Osteoblast (primary cell): ENCODE measurements around the gene CPLX3. TPM values are rescaled to one million over a fixed set of nuclear protein-coding genes. Genes with fewer than 3 reads are reported as not detected.

Source experiments
- DNase-seq: peaks from one replicate; pipeline ENCODE4 v3.0.0; 2011; ENCODE audit warnings: low spot score, mixed read lengths; ENCODE audit not compliant: insufficient read length; ENCODE audit errors: missing footprints
- H2AFZ ChIP-seq: 2 replicates; pipeline ENCODE4 v1.6.0; 2011; ENCODE audit warnings: mild to moderate bottlenecking, low read length
- H3K27ac ChIP-seq: 2 replicates; pipeline ENCODE4 v1.5.1; 2011; ENCODE audit warnings: mild to moderate bottlenecking, low read depth, low read length, moderate library complexity
- H3K27me3 ChIP-seq: 2 replicates; pipeline ENCODE4 v1.6.0; 2012; ENCODE audit warnings: mild to moderate bottlenecking, control low read depth, inconsistent platforms, low read length, moderate library complexity; ENCODE audit not compliant: insufficient read depth
- H3K36me3 ChIP-seq: 2 replicates; pipeline ENCODE4 v1.5.1; 2011; ENCODE audit warnings: mild to moderate bottlenecking, low read length, control low read depth, moderate library complexity; ENCODE audit not compliant: insufficient read depth
- H3K4me1 ChIP-seq: 2 replicates; pipeline ENCODE4 v1.5.1; 2011; ENCODE audit warnings: mild to moderate bottlenecking, low read length, control low read depth, moderate library complexity; ENCODE audit not compliant: insufficient read depth
- H3K4me2 ChIP-seq: 2 replicates; pipeline ENCODE4 v1.6.0; 2011; ENCODE audit warnings: mild to moderate bottlenecking, low read length; ENCODE audit not compliant: insufficient read depth
- H3K4me3 ChIP-seq: fragments of 200-600 bp; sonication (generic); 3 replicates; pipeline ENCODE4 v1.5.1; 2012; ENCODE audit warnings: mild to moderate bottlenecking, low read length, inconsistent platforms; ENCODE audit not compliant: insufficient read depth
- H3K79me2 ChIP-seq: 2 replicates; pipeline ENCODE4 v1.6.0; 2012; ENCODE audit warnings: mild to moderate bottlenecking, low read length, control low read depth, inconsistent platforms; ENCODE audit not compliant: insufficient read depth
- H3K9me3 ChIP-seq: 2 replicates; pipeline ENCODE4 v1.5.1; 2011; ENCODE audit warnings: low read depth, low read length, control low read depth
- H4K20me1 ChIP-seq: 2 replicates; pipeline ENCODE4 v1.6.0; 2012; ENCODE audit warnings: mild to moderate bottlenecking, low read length, control low read depth; ENCODE audit not compliant: insufficient read depth
- total RNA-seq: library from RNA; depleted of rRNA; stranded (reverse); fragments of >200 nt; gene quantifications from 2 replicates; pipeline ENCODE4 v1.2.3, GENCODE V29; 2012
- TF ChIP-seq, protein P1 (sequence below): IDR thresholded peaks from 2 replicates; pipeline ENCODE4 v1.5.1; 2011; ENCODE audit warnings: mild to moderate bottlenecking, low read depth, low read length, moderate library complexity; ENCODE audit errors: extremely low read depth

Gene CPLX3
- total RNA-seq, 1 donor = not detected

GRCh38 chr15:74808840-74809229 lies 17.6 kb upstream of the CPLX3 start:
- Histone ChIP-seq H3K4me1 (peaks cover 6% of the 10 kb centered on the region), H2AFZ (no peak overlapping the region), H3K4me2 (no peak overlapping the region), H3K4me3 (no peak overlapping the region), H4K20me1 (no peaks in the 10 kb centered on the region), H3K36me3 (peaks cover 5% of the 10 kb centered on the region), H3K79me2 (no peaks in the 10 kb centered on the region), H3K9me3 (no peaks in the 10 kb centered on the region), H3K27ac (no peak overlapping the region), H3K27me3 (no peaks in the 10 kb centered on the region)
- DNase-seq = peak; percentile 15
- TF ChIP-seq, protein P1, sequence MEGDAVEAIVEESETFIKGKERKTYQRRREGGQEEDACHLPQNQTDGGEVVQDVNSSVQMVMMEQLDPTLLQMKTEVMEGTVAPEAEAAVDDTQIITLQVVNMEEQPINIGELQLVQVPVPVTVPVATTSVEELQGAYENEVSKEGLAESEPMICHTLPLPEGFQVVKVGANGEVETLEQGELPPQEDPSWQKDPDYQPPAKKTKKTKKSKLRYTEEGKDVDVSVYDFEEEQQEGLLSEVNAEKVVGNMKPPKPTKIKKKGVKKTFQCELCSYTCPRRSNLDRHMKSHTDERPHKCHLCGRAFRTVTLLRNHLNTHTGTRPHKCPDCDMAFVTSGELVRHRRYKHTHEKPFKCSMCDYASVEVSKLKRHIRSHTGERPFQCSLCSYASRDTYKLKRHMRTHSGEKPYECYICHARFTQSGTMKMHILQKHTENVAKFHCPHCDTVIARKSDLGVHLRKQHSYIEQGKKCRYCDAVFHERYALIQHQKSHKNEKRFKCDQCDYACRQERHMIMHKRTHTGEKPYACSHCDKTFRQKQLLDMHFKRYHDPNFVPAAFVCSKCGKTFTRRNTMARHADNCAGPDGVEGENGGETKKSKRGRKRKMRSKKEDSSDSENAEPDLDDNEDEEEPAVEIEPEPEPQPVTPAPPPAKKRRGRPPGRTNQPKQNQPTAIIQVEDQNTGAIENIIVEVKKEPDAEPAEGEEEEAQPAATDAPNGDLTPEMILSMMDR = no peak

DNA sequence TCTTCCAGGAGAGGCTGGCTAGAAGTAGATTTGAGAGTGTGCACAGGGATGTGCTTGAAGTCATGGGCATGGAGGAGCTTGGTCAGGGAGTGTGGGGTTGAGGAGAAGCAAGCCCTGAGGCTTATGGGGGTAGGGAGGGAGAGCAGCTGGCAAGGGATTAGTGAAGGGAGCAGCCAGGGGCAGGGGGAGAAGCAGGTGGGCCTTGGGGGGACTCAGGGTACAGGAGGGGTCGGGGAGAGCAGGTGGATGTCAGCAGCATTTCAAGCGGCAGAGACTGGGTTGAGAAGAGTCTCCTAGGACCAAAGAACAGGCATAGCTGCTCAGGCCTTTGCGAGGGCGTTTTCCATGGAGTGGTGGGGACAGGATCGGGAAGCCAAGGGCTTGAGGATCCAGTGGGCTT lies 17.2 kb upstream of the CPLX3 start:
- peak; percentile 46 for DNase-seq
- no peaks in the 10 kb centered on the region for H3K79me2 ChIP-seq
- H3K36me3 ChIP-seq = peaks cover under 1% of the 10 kb centered on the region
- no peak overlapping the region for H2AFZ ChIP-seq
- no peaks in the 10 kb centered on the region for H3K27me3 ChIP-seq
- H3K27ac ChIP-seq = no peak overlapping the region
- H3K4me3 ChIP-seq = no peak overlapping the region
- H4K20me1 ChIP-seq = no peaks in the 10 kb centered on the region
- H3K9me3 ChIP-seq = no peaks in the 10 kb centered on the region
- H3K4me1 ChIP-seq = peaks cover 6% of the 10 kb centered on the region
- TF ChIP-seq, protein P1 = no peak
- no peak overlapping the region for H3K4me2 ChIP-seq

GRCh38 chr15:74809956-74810355 lies 16.5 kb upstream of the CPLX3 start:
- Histone ChIP-seq H3K27me3 (no peaks in the 10 kb centered on the region), H3K27ac (no peak overlapping the region), H3K9me3 (no peaks in the 10 kb centered on the region), H2AFZ (no peak overlapping the region), H3K4me2 (no peak overlapping the region), H3K36me3 (no peaks in the 10 kb centered on the region), H3K4me3 (no peak overlapping the region), H3K4me1 (peaks cover 6% of the 10 kb centered on the region), H4K20me1 (no peaks in the 10 kb centered on the region), H3K79me2 (no peaks in the 10 kb centered on the region)
- peak; percentile 64 for DNase-seq
- TF ChIP-seq, protein P1 = no peak

DNA sequence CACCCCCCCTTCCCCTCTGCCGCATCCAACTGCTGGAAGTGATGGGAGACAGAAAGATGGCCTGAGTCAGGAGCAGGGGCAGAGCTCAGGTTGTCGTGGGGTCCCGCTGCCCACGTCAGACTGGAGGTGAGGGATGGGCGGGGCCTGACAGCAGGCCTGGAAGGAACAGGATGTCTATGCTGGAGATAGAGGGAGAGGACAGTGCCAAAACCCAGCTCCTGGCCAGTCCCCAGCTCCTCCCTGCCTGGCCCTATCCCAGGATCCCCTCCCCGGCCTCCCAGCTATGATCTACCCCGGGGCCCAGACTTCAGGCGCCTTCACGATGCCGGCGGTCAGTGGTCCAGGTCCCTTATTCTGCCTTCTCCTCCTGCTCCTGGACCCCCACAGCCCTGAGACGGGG lies 13.9 kb upstream of the CPLX3 start, which contains the start of gene LMAN1L:
TSS of gene LMAN1L (plus strand) at position 303 of the 400 bp plus-strand sequence. CDS start at position 323, 20 bp downstream.
- TF ChIP-seq, protein P1 = no peak
- Histone ChIP-seq H3K4me3 (no peak within 1 kb of the TSS), H3K27ac (no peak within 1 kb of the TSS), H3K9me3 (no peaks in the 10 kb centered on the region), H3K79me2 (no peaks in the 10 kb centered on the region), H4K20me1 (no peaks in the 10 kb centered on the region), H3K4me2 (no peak within 1 kb of the TSS), H3K36me3 (no peaks in the 10 kb centered on the region), H3K27me3 (no peaks in the 10 kb centered on the region), H3K4me1 (peaks cover 6% of the 10 kb centered on the region), H2AFZ (no peak within 1 kb of the TSS)
- peak; percentile 74 for DNase-seq
